GM21447 (cell line): ENCODE results near the gene PARM1.

Experiments
- ATAC-seq: cut with Tn5 transposase; IDR thresholded peaks from one replicate; pipeline ENCODE4 v1.9.1; 2021; ENCODE audit not compliant: unreplicated experiment

The PARM1 gene

GRCh38 chr4:74932832-74933561, at the start of gene PARM1:
Gene PARM1, plus strand, starts transcription at chr4:74933116. Its CDS starts 212 bp downstream, at chr4:74933328.
- peak; percentile 65 for ATAC-seq

GRCh38 chr4:74884266-74884665, 48.6 kb upstream of the PARM1 start:
- ATAC-seq = no peak

- ATAC-seq = no peak
These were observed 46.4 kb upstream of the PARM1 start for GRCh38 chr4:74886484-74886883.

GRCh38 chr4:74890341-74890740, 42.6 kb upstream of the PARM1 start:
- ATAC-seq = no peak

GRCh38 chr4:74891037-74891436, 41.9 kb upstream of the PARM1 start:
- ATAC-seq = no peak

GRCh38 chr4:74893171-74893570, 39.7 kb upstream of the PARM1 start:
- no peak for ATAC-seq

- ATAC-seq = no peak
These were observed 36.3 kb upstream of the PARM1 start for GRCh38 chr4:74896595-74896994.

GRCh38 chr4:74897386-74897785, 35.5 kb upstream of the PARM1 start:
- ATAC-seq = no peak

- ATAC-seq = no peak
These were observed 32.1 kb upstream of the PARM1 start for GRCh38 chr4:74900862-74901261.

- no peak for ATAC-seq
These were observed 28.3 kb upstream of the PARM1 start for GRCh38 chr4:74904509-74905065.

- no peak for ATAC-seq
These were observed 26.1 kb upstream of the PARM1 start for GRCh38 chr4:74906771-74907170.

GRCh38 chr4:74919783-74920182, 13.1 kb upstream of the PARM1 start:
- ATAC-seq = peak; percentile 57

- no peak for ATAC-seq
These were observed 12.2 kb upstream of the PARM1 start for GRCh38 chr4:74920704-74921103.

- ATAC-seq = no peak
These were observed 11.4 kb upstream of the PARM1 start for GRCh38 chr4:74921490-74921889.

GRCh38 chr4:74926007-74926406, 6.9 kb upstream of the PARM1 start:
- no peak for ATAC-seq

- peak; percentile 44 for ATAC-seq
These were observed 2.8 kb upstream of the PARM1 start for GRCh38 chr4:74930162-74930561.

- ATAC-seq = no peak
These were observed 1.5 kb upstream of the PARM1 start for GRCh38 chr4:74931376-74931775.

- ATAC-seq = no peak
These were observed 906 bp upstream of the PARM1 start for GRCh38 chr4:74932010-74932409.

GRCh38 chr4:74933562-74934015, 673 bp downstream of the PARM1 start:
- ATAC-seq = no peak

GRCh38 chr4:74934016-74934831, 1.3 kb downstream of the PARM1 start:
- ATAC-seq = no peak

- ATAC-seq = no peak
These were observed 2.0 kb downstream of the PARM1 start for GRCh38 chr4:74934888-74935287.

- no peak for ATAC-seq
These were observed 8.2 kb downstream of the PARM1 start for GRCh38 chr4:74941123-74941522.
